ENCODE measurements around the gene HOXD4.

- TF ChIP-seq POLR2A (IDR thresholded peaks at IDR 0.05) = no peak
- no peak for TF ChIP-seq CTCF (IDR thresholded peaks at IDR 0.05)
Measured at GRCh38 chr2:176178757-176179295, 27.5 kb downstream of the HOXD4 start.

Measured in Peyer's patch (tissue), 4 donors.